NCI-H2081 (cell line): ENCODE data around the gene CTSD.

Experiments
- DNase-seq, 2 experiments: peaks; one replicate each; lab custom pipeline; 2025; lab: John Stamatoyannopoulos, UW

CTSD gene

GRCh38 chr11:1729692-1730011 is 34.1 kb downstream of the CTSD start:
- no peak for DNase-seq

- no peak for DNase-seq
These were observed 34.6 kb downstream of the CTSD start for GRCh38 chr11:1728931-1729691.

GRCh38 chr11:1728301-1728700 is 35.4 kb downstream of the CTSD start:
- DNase-seq = no peak

- DNase-seq = no peak
These were observed 35.9 kb downstream of the CTSD start for GRCh38 chr11:1727861-1728260.

GRCh38 chr11:1727096-1727690 is 36.5 kb downstream of the CTSD start:
- no peak for DNase-seq

GRCh38 chr11:1719781-1720180 is 43.9 kb downstream of the CTSD start:
- no peak for DNase-seq

GRCh38 chr11:1718326-1718725 is 45.4 kb downstream of the CTSD start:
- no peak for DNase-seq

GRCh38 chr11:1717745-1718144 is 46.0 kb downstream of the CTSD start:
- DNase-seq = no peak

- DNase-seq = no peak
These were observed 48.5 kb downstream of the CTSD start for GRCh38 chr11:1714908-1715885.

GRCh38 chr11:1708716-1709115 is 55.0 kb downstream of the CTSD start:
- no peak for DNase-seq

- DNase-seq = no peak
These were observed 56.0 kb downstream of the CTSD start for GRCh38 chr11:1707751-1708150.

- no peak for DNase-seq
These were observed 56.9 kb downstream of the CTSD start for GRCh38 chr11:1706634-1707400.

- DNase-seq = no peak
These were observed 58.3 kb downstream of the CTSD start for GRCh38 chr11:1705126-1706052.

GRCh38 chr11:1703146-1703545 is 60.6 kb downstream of the CTSD start:
- DNase-seq = no peak
